Small intestine (tissue), 16 donors: ENCODE measurements around the gene ATRX. TPM values are rescaled to one million over a fixed set of nuclear protein-coding genes. Genes with fewer than 3 reads are reported as not detected.
"Not testable (repeated sequence)": the region's sequence is repeated elsewhere in the genome, so short reads cannot be mapped to it uniquely, and the experiment has no call there.

ENCODE experiments used
- DNase-seq, 2 donors: peaks; one replicate each; pipeline versions ENCODE4 v3.0.0 to v3.0.0-alpha.2; 2013
- FAIRE-seq: peaks from 2 replicates; lab custom pipeline; 2012; peaks lifted over from hg19 to GRCh38; lab: Jason Lieb, UNC
- H3K27ac ChIP-seq, 3 donors: one replicate each; pipeline ENCODE4 v1.5.1; 2013; ENCODE audit warnings: low read length in 2 of 3, mild to moderate bottlenecking in 2 of 3, control low read depth in 1 of 3, inconsistent platforms in 1 of 3, low read depth in 1 of 3, moderate library complexity in 1 of 3
- H3K27me3 ChIP-seq, 3 donors: one replicate each; pipeline ENCODE4 v1.6.1; 2013; ENCODE audit warnings: low read length in 3 of 3, inconsistent platforms in 1 of 3; ENCODE audit not compliant: control insufficient read depth in 3 of 3, insufficient read depth in 3 of 3
- H3K36me3 ChIP-seq, 3 donors: one replicate each; pipeline ENCODE4 v1.6.1; 2013; ENCODE audit warnings: low read length in 3 of 3, inconsistent platforms in 1 of 3, low read depth in 1 of 3, mild to moderate bottlenecking in 1 of 3, moderate library complexity in 1 of 3; ENCODE audit not compliant: control insufficient read depth in 3 of 3, insufficient read depth in 2 of 3
- H3K4me1 ChIP-seq, 3 donors: one replicate each; pipeline ENCODE4 v1.6.1; 2013; ENCODE audit warnings: low read length in 2 of 3, inconsistent platforms in 1 of 3, low read depth in 1 of 3, mild to moderate bottlenecking in 1 of 3, moderate library complexity in 1 of 3; ENCODE audit not compliant: control insufficient read depth in 3 of 3, insufficient read depth in 2 of 3
- H3K4me3 ChIP-seq, 3 donors: one replicate each; pipeline ENCODE4 v1.5.1; 2013; ENCODE audit warnings: low read length in 3 of 3, control low read depth in 1 of 3, inconsistent platforms in 1 of 3, low read depth in 1 of 3, mild to moderate bottlenecking in 1 of 3, moderate library complexity in 1 of 3
- H3K9me3 ChIP-seq, 2 donors: one replicate each; pipeline ENCODE4 v1.6.1; 2013; ENCODE audit warnings: low read depth in 1 of 2, low read length in 1 of 2; ENCODE audit not compliant: control insufficient read depth in 2 of 2, insufficient read depth in 1 of 2
- WGBS, 3 donors: extraction: QIAGEN DNeasy Blood & Tissue Kit; methylation state at CpG; one replicate each; pipeline ENCODE4 v1.1.7; 2013; 5-methylcytosine and 5-hydroxymethylcytosine counted together
- long read RNA-seq, 10 donors: transcript quantifications; one replicate each; lab custom pipeline, GENCODE V29; 2026
- polyA plus RNA-seq, 4 donors: library from polyadenylated mRNA; stranded (reverse) in 3 of 4; unstranded in 1 of 4; fragments of 200-250 nt in 3 of 4; fragments of 120-200 nt in 1 of 4; gene quantifications; one replicate each; pipeline versions ENCODE4 v1.2.1 to v1.2.3, GENCODE V29; 2013
- donor health status: healthy with polysubstance abuse.
- donor health status: control.
- donor health status: control.
- donor health status: Bipolar disorder and iron deficiency.
- donor health status: healthy.

ATRX gene, protein sequence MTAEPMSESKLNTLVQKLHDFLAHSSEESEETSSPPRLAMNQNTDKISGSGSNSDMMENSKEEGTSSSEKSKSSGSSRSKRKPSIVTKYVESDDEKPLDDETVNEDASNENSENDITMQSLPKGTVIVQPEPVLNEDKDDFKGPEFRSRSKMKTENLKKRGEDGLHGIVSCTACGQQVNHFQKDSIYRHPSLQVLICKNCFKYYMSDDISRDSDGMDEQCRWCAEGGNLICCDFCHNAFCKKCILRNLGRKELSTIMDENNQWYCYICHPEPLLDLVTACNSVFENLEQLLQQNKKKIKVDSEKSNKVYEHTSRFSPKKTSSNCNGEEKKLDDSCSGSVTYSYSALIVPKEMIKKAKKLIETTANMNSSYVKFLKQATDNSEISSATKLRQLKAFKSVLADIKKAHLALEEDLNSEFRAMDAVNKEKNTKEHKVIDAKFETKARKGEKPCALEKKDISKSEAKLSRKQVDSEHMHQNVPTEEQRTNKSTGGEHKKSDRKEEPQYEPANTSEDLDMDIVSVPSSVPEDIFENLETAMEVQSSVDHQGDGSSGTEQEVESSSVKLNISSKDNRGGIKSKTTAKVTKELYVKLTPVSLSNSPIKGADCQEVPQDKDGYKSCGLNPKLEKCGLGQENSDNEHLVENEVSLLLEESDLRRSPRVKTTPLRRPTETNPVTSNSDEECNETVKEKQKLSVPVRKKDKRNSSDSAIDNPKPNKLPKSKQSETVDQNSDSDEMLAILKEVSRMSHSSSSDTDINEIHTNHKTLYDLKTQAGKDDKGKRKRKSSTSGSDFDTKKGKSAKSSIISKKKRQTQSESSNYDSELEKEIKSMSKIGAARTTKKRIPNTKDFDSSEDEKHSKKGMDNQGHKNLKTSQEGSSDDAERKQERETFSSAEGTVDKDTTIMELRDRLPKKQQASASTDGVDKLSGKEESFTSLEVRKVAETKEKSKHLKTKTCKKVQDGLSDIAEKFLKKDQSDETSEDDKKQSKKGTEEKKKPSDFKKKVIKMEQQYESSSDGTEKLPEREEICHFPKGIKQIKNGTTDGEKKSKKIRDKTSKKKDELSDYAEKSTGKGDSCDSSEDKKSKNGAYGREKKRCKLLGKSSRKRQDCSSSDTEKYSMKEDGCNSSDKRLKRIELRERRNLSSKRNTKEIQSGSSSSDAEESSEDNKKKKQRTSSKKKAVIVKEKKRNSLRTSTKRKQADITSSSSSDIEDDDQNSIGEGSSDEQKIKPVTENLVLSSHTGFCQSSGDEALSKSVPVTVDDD (N-terminal part only)
- 10 to 100 TPM in 2 of 4 donors, 1 to 10 TPM in 2; 6.3 to 35.6 (median 9.4) TPM for polyA plus RNA-seq
- long read RNA-seq, donor 1, transcript ATRX-207 (2 exons, 2,967 nt), result major isoform, 9 of 67 reads
- long read RNA-seq, donor 1, partial matches to known transcripts, result 54 of 67 reads
- long read RNA-seq, donor 1, other reads (novel, unspliced or antisense), result 0 of 67 reads
- long read RNA-seq, donor 2, partial matches to known transcripts, result 11 of 11 reads
- long read RNA-seq, donor 2, other reads (novel, unspliced or antisense), result 0 of 11 reads
- long read RNA-seq, donor 3, partial matches to known transcripts, result 21 of 26 reads
- long read RNA-seq, donor 3, other reads (novel, unspliced or antisense), result 0 of 26 reads
- long read RNA-seq, donor 4, result 0 reads
- long read RNA-seq, donor 5, result 0 reads
- long read RNA-seq, donor 6, partial matches to known transcripts, result 0 of 5 reads
- long read RNA-seq, donor 6, other reads (novel, unspliced or antisense), result 0 of 5 reads
- long read RNA-seq, donor 7, partial matches to known transcripts, result 26 of 31 reads
- long read RNA-seq, donor 7, other reads (novel, unspliced or antisense), result 0 of 31 reads
- long read RNA-seq, donor 8, partial matches to known transcripts, result 0 of 1 reads
- long read RNA-seq, donor 8, other reads (novel, unspliced or antisense), result 0 of 1 reads
- long read RNA-seq, donor 9, partial matches to known transcripts, result 10 of 10 reads
- long read RNA-seq, donor 9, other reads (novel, unspliced or antisense), result 0 of 10 reads
- long read RNA-seq, donor 10, partial matches to known transcripts, result 40 of 45 reads
- long read RNA-seq, donor 10, other reads (novel, unspliced or antisense), result 0 of 45 reads

DNA sequence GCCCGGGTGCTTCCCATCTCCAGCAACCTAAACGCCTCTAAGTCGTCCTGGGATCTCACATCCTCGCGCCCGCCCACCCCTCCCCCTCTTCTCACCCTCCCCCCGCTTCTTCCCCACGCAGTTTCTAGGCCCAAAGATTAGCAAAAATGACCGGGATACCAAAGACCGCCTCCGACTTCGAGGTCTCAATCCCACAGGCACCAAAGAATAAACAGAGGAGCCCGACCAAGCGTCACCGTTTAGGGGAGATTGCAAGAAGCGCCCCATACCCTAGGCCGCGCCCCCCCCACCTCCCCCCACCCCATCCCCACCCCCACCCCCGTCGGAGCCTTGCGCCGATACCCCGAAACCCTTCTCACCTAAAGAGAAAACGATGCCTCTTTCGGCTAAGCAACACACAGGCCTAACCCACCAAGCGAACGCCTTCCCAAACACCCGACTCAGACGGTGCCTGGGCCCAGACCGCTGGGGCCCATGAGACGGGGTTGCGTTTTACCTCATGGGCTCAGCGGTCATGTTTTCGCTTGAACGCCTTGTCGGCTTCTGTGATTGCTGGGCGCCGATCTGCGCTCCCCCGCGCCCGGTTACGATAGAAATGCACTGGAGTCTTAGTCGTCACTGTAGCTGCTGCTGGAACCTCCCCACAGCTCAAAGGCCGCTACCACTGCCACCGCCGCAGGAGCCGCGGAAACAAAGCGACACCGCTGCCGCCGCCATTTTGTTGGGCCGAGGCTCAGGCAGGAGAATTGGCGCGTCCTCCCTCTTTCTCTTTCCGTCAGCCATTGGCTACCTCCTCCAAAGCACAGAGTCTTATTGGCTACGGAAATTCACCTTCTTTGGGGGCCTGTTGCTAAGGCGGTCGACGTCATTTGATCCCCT lies at the start of gene ATRX:
Gene ATRX (minus strand): TSS at position 731 of the 879 bp plus-strand sequence. CDS start 215 bp downstream, at position 516.
- DNase-seq, result peak; percentile 79 to 88
- peak within 1 kb of the TSS; percentile 62 to 100 (median 89) for H3K27ac ChIP-seq
- H3K27me3 ChIP-seq, result no peaks in the 10 kb centered on the region
- no peak for FAIRE-seq
- H3K36me3 ChIP-seq, result no peaks in the 10 kb centered on the region
- peak within 1 kb of the TSS; percentile 66 to 81 (median 68) for H3K4me3 ChIP-seq
- no peaks in the 10 kb centered on the region for H3K9me3 ChIP-seq
- H3K4me1 ChIP-seq, result no peaks in the 10 kb centered on the region
- WGBS, 3 donors, result 0 to 37% (median 8%) methylated on average over 48 to 58 of the region's 61 CpGs

DNA sequence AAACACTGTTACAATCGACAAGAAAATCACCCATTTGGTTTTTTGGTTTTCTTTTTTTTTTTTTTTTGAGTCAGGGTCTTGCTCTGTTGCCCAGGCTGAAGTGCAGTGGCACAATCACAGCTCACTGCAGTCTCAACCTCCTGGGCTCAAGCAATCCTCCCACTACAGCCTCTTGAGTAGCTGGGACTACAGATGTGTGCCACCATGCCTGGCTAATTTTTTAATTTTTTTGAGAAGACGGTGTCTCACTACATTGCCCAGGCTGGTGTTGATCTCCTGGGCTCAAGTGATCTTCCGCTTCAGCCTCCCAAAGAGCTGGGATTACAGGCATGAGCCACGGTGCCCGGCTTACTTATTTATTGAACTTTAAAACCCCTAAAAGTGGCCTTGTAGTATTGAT lies 45.5 kb upstream of the ATRX start:
- WGBS, 3 donors, result 75 to 87% (median 80%) methylated on average over 5 of the region's 5 CpGs
- H3K4me1 ChIP-seq, result not testable (repeated sequence)

DNA sequence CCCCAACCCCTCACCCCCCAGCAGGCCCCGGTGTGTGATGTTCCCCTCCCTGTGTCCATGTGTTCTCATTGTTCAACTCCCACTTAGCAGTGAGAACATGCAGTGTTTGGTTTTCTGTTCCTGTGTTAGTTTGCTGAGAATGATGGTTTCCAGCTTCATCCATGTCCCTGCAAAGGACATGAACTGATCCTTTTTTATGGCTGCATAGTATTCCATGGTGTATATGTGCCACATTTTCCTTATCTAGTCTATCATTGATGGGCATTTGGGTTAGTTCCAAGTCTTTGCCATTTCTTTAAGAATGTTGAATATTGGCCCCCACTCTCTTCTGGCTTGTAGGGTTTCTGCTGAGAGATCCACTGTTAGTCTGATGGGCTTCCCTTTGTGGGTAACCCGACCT lies 36.0 kb upstream of the ATRX start:
- not testable (repeated sequence) for H3K4me1 ChIP-seq, H3K27ac ChIP-seq, H3K9me3 ChIP-seq, H3K27me3 ChIP-seq, DNase-seq, FAIRE-seq, H3K4me3 ChIP-seq
- H3K36me3 ChIP-seq, result peaks cover 0 to 16% (median 0%) of the 10 kb centered on the region in 3 donors
- 84 to 100% (median 88%) methylated on average over 2 of the region's 2 CpGs for whole genome bisulfite sequencing, 3 donors

More for the DNA sequence above, 45.5 kb upstream of the ATRX start:
- FAIRE-seq, H3K27ac ChIP-seq, H3K4me3 ChIP-seq, DNase-seq, H3K9me3 ChIP-seq, H3K27me3 ChIP-seq: not testable (repeated sequence)
- H3K36me3 ChIP-seq, result peaks cover 0 to 13% (median 2%) of the 10 kb centered on the region in 3 donors

DNA sequence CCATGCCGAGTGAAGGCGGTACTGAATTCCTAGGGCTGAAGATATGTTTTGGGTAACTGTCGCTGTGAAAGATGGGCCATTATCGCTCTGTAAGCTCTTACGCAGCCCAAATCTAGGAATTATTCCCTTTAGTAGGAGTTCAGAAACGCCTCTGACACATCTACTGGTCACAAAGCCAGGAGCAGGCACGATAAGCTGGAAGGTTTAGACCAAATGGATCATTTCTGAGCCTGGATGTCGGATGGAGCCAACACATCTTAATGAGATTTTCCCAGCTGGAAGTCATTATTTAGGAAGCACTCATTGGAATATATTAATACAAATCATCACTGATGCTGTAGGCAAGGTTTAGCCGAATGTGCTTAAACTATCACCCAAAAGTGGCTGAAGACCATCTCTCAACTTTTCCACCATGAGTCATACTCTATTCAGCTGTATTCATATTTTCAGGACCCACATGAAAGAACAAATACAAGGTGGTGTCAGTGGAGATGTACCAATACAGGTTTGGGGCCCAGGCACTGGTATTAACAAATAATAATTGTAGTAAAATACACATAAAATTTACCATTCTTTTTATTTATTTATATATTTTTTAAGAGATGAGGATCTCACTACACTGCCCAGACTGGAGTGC lies 34.2 kb upstream of the ATRX start:
- DNase-seq (no peak), FAIRE-seq (no peak)
- no peak overlapping the region for H3K27ac ChIP-seq
- peaks cover 0 to 16% (median 0%) of the 10 kb centered on the region in 3 donors for H3K36me3 ChIP-seq
- no peak overlapping the region for H3K4me3 ChIP-seq
- H3K9me3 ChIP-seq, result peaks cover 0 to 3% of the 10 kb centered on the region in 2 donors
- no peaks in the 10 kb centered on the region for H3K4me1 ChIP-seq
- WGBS, 3 donors, result 76 to 92% (median 76%) methylated on average over 9 of the region's 9 CpGs
- no peaks in the 10 kb centered on the region for H3K27me3 ChIP-seq

DNA sequence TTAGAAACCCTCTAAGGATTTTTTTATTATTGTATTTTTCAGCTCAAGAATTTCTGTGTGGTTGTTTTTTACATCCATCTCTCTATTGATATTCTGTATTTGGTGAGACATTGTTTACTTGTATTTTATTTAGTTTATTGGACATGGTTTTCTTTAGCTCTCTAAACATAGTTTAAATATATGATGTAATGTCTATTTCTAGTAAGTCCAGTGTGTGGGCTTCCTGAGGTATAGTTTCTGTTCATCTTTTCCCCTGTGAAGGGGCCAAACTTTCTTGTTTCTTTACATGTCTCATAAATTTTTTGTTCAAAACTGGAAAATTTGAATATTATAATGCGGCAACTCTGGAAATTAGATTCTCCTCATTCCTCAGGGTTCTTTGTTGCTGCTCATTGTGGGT lies 28.2 kb upstream of the ATRX start:
- Histone ChIP-seq H3K27me3 (no peaks in the 10 kb centered on the region), H3K36me3 (no peaks in the 10 kb centered on the region), H3K27ac (no peak overlapping the region), H3K9me3 (no peaks in the 10 kb centered on the region), H3K4me3 (no peak overlapping the region), H3K4me1 (no peaks in the 10 kb centered on the region)
- FAIRE-seq (peak; percentile 26), DNase-seq (no peak)
- 92 to 100% (median 96%) methylated on average over 1 of the region's 1 CpG for WGBS, 3 donors

DNA sequence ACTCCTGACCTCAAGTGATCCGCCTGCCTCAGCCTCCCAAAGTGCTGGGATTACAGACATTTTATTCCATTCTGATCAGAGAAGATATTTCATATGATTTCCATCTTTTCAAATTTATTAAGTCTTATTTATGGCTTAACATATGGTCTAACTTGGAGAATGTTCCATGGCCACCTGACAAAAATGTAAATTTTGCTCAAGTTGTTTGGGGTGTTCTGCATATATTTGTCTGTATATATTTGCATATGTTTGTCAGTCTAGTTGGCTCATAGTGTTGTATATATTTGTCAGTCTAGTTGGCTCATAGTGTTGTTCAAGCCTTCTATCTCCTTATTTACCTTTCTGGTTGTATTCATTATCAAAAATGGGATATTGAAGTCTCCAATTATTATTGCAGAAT lies 16.2 kb upstream of the ATRX start:
- Histone ChIP-seq H3K4me1 (no peaks in the 10 kb centered on the region), H3K9me3 (no peaks in the 10 kb centered on the region), H3K27me3 (no peaks in the 10 kb centered on the region), H3K27ac (no peak overlapping the region), H3K4me3 (no peak overlapping the region), H3K36me3 (no peaks in the 10 kb centered on the region)
- 71 to 83% (median 76%) methylated on average over 1 of the region's 1 CpG for WGBS, 3 donors
- DNase-seq, result no peak
- FAIRE-seq, result no peak
